Breast epithelium (tissue), 3 donors: ENCODE measurements around the gene PIP5K1B.

Experiments
- CTCF ChIP-seq, 3 donors: fragments of 450-650 bp; IDR thresholded peaks; one replicate each; pipeline ENCODE4 v1.5.1; 2016 to 2017; ENCODE audit warnings: antibody characterized with exemption in 3 of 3, mild to moderate bottlenecking in 3 of 3, moderate library complexity in 3 of 3
- POLR2A ChIP-seq: fragments of 450-650 bp; IDR thresholded peaks from one replicate; pipeline ENCODE4 v1.6.1; 2016; ENCODE audit warnings: antibody characterized with exemption, mild to moderate bottlenecking, moderate library complexity
- POLR2AphosphoS5 ChIP-seq, 3 donors: sonication (generic); formaldehyde crosslinking; IDR thresholded peaks; one replicate each; pipeline ENCODE4 v1.6.1; 2017; ENCODE audit warnings: antibody characterized with exemption in 3 of 3

GRCh38 chr9:68690088-68690487, 15.0 kb upstream of the PIP5K1B start:
- TF ChIP-seq CTCF (IDR thresholded peaks at IDR 0.05) (no peak), POLR2A (no peak), POLR2AphosphoS5 (IDR thresholded peaks at IDR 0.05) (no peak)
